HL-60/S4 (cell line): ENCODE results near the gene MYH16.
"Not testable (repeated sequence)": the region's sequence is repeated elsewhere in the genome, so short reads cannot be mapped to it uniquely, and the experiment has no call there.

Experiments
- in situ Hi-C: fragments of 300-500 bp; cut with MboI; formaldehyde crosslinking; loops from 2 replicates; pipeline ENCODE4 v1.14.3; 2022; ENCODE audit warnings: low sequenced_read_pairs

MYH16 gene

GRCh38 chr7:99272476-99273045 is at the start of gene MYH16:
MYH16 (plus strand) TSS chr7:99272839.
- in situ Hi-C loops, result no loop called here

GRCh38 chr7:99224263-99224898 is 48.3 kb upstream of the MYH16 start:
- in situ Hi-C loops, result not testable (repeated sequence)

- in situ Hi-C loops, result no loop called here
These were observed 47.8 kb upstream of the MYH16 start for GRCh38 chr7:99224899-99225265.

GRCh38 chr7:99229234-99229633 is 43.4 kb upstream of the MYH16 start:
- in situ Hi-C loops, result no loop called here

- in situ Hi-C loops, result no loop called here
These were observed 40.4 kb upstream of the MYH16 start for GRCh38 chr7:99232082-99232770.

GRCh38 chr7:99232955-99233354 is 39.7 kb upstream of the MYH16 start:
- in situ Hi-C loops, result not testable (repeated sequence)

GRCh38 chr7:99234185-99234584 is 38.5 kb upstream of the MYH16 start:
- in situ Hi-C loops, result no loop called here

GRCh38 chr7:99235925-99236324 is 36.7 kb upstream of the MYH16 start:
- in situ Hi-C loops, result no loop called here

GRCh38 chr7:99237876-99238275 is 34.8 kb upstream of the MYH16 start:
- in situ Hi-C loops, result not testable (repeated sequence)

- in situ Hi-C loops, result no loop called here
These were observed 33.9 kb upstream of the MYH16 start for GRCh38 chr7:99238558-99239341.

GRCh38 chr7:99242682-99243081 is 30.0 kb upstream of the MYH16 start:
- in situ Hi-C loops, result no loop called here

- in situ Hi-C loops, result no loop called here
These were observed 28.8 kb upstream of the MYH16 start for GRCh38 chr7:99243751-99244337.

- in situ Hi-C loops, result no loop called here
These were observed 27.7 kb upstream of the MYH16 start for GRCh38 chr7:99244939-99245338.

GRCh38 chr7:99248391-99249095 is 24.1 kb upstream of the MYH16 start:
- in situ Hi-C loops, result no loop called here

- in situ Hi-C loops, result no loop called here
These were observed 22.6 kb upstream of the MYH16 start for GRCh38 chr7:99249985-99250575.

GRCh38 chr7:99252166-99252895 is 20.3 kb upstream of the MYH16 start:
- in situ Hi-C loops, result no loop called here

- in situ Hi-C loops, result no loop called here
These were observed 19.3 kb upstream of the MYH16 start for GRCh38 chr7:99253369-99253768.

- in situ Hi-C loops, result no loop called here
These were observed 18.2 kb upstream of the MYH16 start for GRCh38 chr7:99254390-99254789.

- in situ Hi-C loops, result no loop called here
These were observed 17.2 kb upstream of the MYH16 start for GRCh38 chr7:99255463-99255862.

GRCh38 chr7:99257065-99257464 is 15.6 kb upstream of the MYH16 start:
- in situ Hi-C loops, result no loop called here
